HEK293 (cell line): ENCODE results near the gene MARCHF3.

Experiments
- GLIS2 ChIP-seq: fragments of 450-650 bp; formaldehyde crosslinking; IDR thresholded peaks from 2 replicates; pipeline ENCODE4 v1.5.1; 2016; ENCODE audit warnings: missing biosample characterization, missing genetic modification characterization
- HOXA7 ChIP-seq: sonication (generic); formaldehyde crosslinking; IDR thresholded peaks from 2 replicates; pipeline ENCODE4 v1.8.1; 2022; ENCODE audit warnings: missing genetic modification reagents, borderline replicate concordance
- KLF7 ChIP-seq: fragments of 450-650 bp; formaldehyde crosslinking; IDR thresholded peaks from 2 replicates; pipeline ENCODE4 v1.5.1; 2016; ENCODE audit warnings: missing biosample characterization, missing genetic modification characterization, borderline replicate concordance
- KLF9 ChIP-seq: fragments of 450-650 bp; formaldehyde crosslinking; IDR thresholded peaks from 2 replicates; pipeline ENCODE4 v1.5.1; 2016; ENCODE audit warnings: missing biosample characterization, missing genetic modification characterization, low read depth
- OSR2 ChIP-seq: fragments of 450-650 bp; formaldehyde crosslinking; IDR thresholded peaks from 2 replicates; pipeline ENCODE4 v1.5.1; 2016; ENCODE audit warnings: missing biosample characterization, missing genetic modification characterization
- TRIM28 ChIP-seq: IDR thresholded peaks from 2 replicates; pipeline ENCODE4 v1.6.1; 2011; ENCODE audit warnings: low read length, control low read depth, borderline replicate concordance
- YY2 ChIP-seq: fragments of 450-650 bp; formaldehyde crosslinking; IDR thresholded peaks from 2 replicates; pipeline ENCODE4 v1.5.1; 2016; ENCODE audit warnings: missing biosample characterization, missing genetic modification characterization
- ZBTB1 ChIP-seq: fragments of 450-650 bp; formaldehyde crosslinking; IDR thresholded peaks from 2 replicates; pipeline ENCODE4 v1.5.1; 2016; ENCODE audit warnings: missing biosample characterization, missing genetic modification characterization
- ZBTB17 ChIP-seq: fragments of 450-650 bp; formaldehyde crosslinking; IDR thresholded peaks from 2 replicates; pipeline ENCODE4 v1.5.1; 2016; ENCODE audit warnings: missing biosample characterization, missing genetic modification characterization
- ZEB2 ChIP-seq: fragments of 450-650 bp; formaldehyde crosslinking; IDR thresholded peaks from 2 replicates; pipeline ENCODE4 v1.5.1; 2016; ENCODE audit warnings: missing biosample characterization, missing genetic modification characterization
- ZFP41 ChIP-seq: fragments of 450-650 bp; formaldehyde crosslinking; IDR thresholded peaks from 2 replicates; pipeline ENCODE4 v1.5.1; 2016; ENCODE audit warnings: missing biosample characterization, missing genetic modification characterization, borderline replicate concordance
- ZNF133 ChIP-seq: fragments of 450-650 bp; formaldehyde crosslinking; IDR thresholded peaks from 2 replicates; pipeline ENCODE4 v1.5.1; 2016; ENCODE audit warnings: missing biosample characterization, missing genetic modification characterization
- ZNF223 ChIP-seq: fragments of 450-650 bp; formaldehyde crosslinking; IDR thresholded peaks from 2 replicates; pipeline ENCODE4 v1.5.1; 2016; ENCODE audit warnings: missing biosample characterization, missing genetic modification characterization
- ZNF24 ChIP-seq: fragments of 450-650 bp; formaldehyde crosslinking; IDR thresholded peaks from 2 replicates; pipeline ENCODE4 v1.5.1; 2016; ENCODE audit warnings: missing biosample characterization, missing genetic modification characterization
- ZNF248 ChIP-seq: fragments of 450-650 bp; formaldehyde crosslinking; IDR thresholded peaks from 2 replicates; pipeline ENCODE4 v1.5.1; 2017; ENCODE audit warnings: missing biosample characterization, missing genetic modification characterization
- ZNF292 ChIP-seq: fragments of 450-650 bp; formaldehyde crosslinking; IDR thresholded peaks from 2 replicates; pipeline ENCODE4 v1.5.1; 2016; ENCODE audit warnings: low read depth, missing biosample characterization, missing genetic modification characterization, borderline replicate concordance
- ZNF391 ChIP-seq: fragments of 450-650 bp; formaldehyde crosslinking; IDR thresholded peaks from 2 replicates; pipeline ENCODE4 v1.5.1; 2016; ENCODE audit warnings: low read depth, missing biosample characterization, missing genetic modification characterization, borderline replicate concordance
- ZNF501 ChIP-seq: fragments of 450-650 bp; formaldehyde crosslinking; IDR thresholded peaks from 2 replicates; pipeline ENCODE4 v1.5.1; 2016; ENCODE audit warnings: missing biosample characterization, missing genetic modification characterization
- ZNF544 ChIP-seq: fragments of 450-650 bp; formaldehyde crosslinking; IDR thresholded peaks from 2 replicates; pipeline ENCODE4 v1.5.0; 2017; ENCODE audit warnings: missing biosample characterization, missing genetic modification characterization
- ZNF549 ChIP-seq: fragments of 450-650 bp; IDR thresholded peaks from 2 replicates; pipeline ENCODE4 v1.5.1; 2018; ENCODE audit warnings: missing biosample characterization, missing genetic modification characterization, mild to moderate bottlenecking, inconsistent platforms, moderate library complexity
- ZNF560 ChIP-seq: fragments of 450-650 bp; formaldehyde crosslinking; IDR thresholded peaks from 2 replicates; pipeline ENCODE4 v1.5.1; 2017; ENCODE audit warnings: missing biosample characterization, missing genetic modification characterization, borderline replicate concordance
- ZNF623 ChIP-seq: fragments of 450-650 bp; formaldehyde crosslinking; IDR thresholded peaks from 2 replicates; pipeline ENCODE4 v1.5.1; 2016; ENCODE audit warnings: missing biosample characterization, missing genetic modification characterization
- ZNF639 ChIP-seq: fragments of 450-650 bp; formaldehyde crosslinking; IDR thresholded peaks from 2 replicates; pipeline ENCODE4 v1.5.1; 2016; ENCODE audit warnings: missing biosample characterization, missing genetic modification characterization
- ZNF664 ChIP-seq: fragments of 450-650 bp; formaldehyde crosslinking; IDR thresholded peaks from 2 replicates; pipeline ENCODE4 v1.5.1; 2016; ENCODE audit warnings: missing biosample characterization, missing genetic modification characterization
- ZNF747 ChIP-seq: fragments of 450-650 bp; formaldehyde crosslinking; IDR thresholded peaks from 2 replicates; pipeline ENCODE4 v1.5.1; 2016; ENCODE audit warnings: missing biosample characterization, missing genetic modification characterization
- ZNF76 ChIP-seq: fragments of 450-650 bp; formaldehyde crosslinking; IDR thresholded peaks from 2 replicates; pipeline ENCODE4; 2016; ENCODE audit warnings: low read depth, missing biosample characterization, missing genetic modification characterization, borderline replicate concordance
- ZSCAN16 ChIP-seq: fragments of 450-650 bp; formaldehyde crosslinking; IDR thresholded peaks from 2 replicates; pipeline ENCODE4 v1.5.1; 2016; ENCODE audit warnings: missing biosample characterization, missing genetic modification characterization
- TF ChIP-seq, protein P1 (sequence below): fragments of 450-650 bp; IDR thresholded peaks from 2 replicates; pipeline ENCODE4 v1.5.1; 2018; ENCODE audit warnings: missing biosample characterization, mild to moderate bottlenecking, missing genetic modification characterization
- TF ChIP-seq, protein P2 (sequence below): fragments of 450-650 bp; formaldehyde crosslinking; IDR thresholded peaks from 2 replicates; pipeline ENCODE4 v1.5.1; 2017; ENCODE audit warnings: missing biosample characterization, missing genetic modification characterization
- TF ChIP-seq, protein P3 (sequence below): fragments of 450-650 bp; formaldehyde crosslinking; IDR thresholded peaks from 2 replicates; pipeline ENCODE4 v1.5.1; 2016; ENCODE audit warnings: missing biosample characterization, missing genetic modification characterization, borderline replicate concordance

Gene MARCHF3

GRCh38 chr5:127040796-127041520 lies 10.6 kb upstream of the MARCHF3 start (continued):
- TF ChIP-seq ZSCAN16 (tag by site-specific recombination) (no peak), ZNF549 (no peak), OSR2 (tag by site-specific recombination) (peak; percentile 52; the same call in 1 of the 2 replicates), ZNF292 (tag by site-specific recombination) (no peak), GLIS2 (tag by site-specific recombination) (no peak), ZNF248 (no peak), ZNF560 (tag by site-specific recombination) (no peak), ZNF639 (tag by site-specific recombination) (no peak), ZFP41 (tag by site-specific recombination) (no peak), ZNF747 (tag by site-specific recombination) (no peak), ZNF133 (no peak), ZBTB17 (no peak; the same call in 1 of the 2 replicates), KLF9 (no peak), ZNF223 (no peak), ZNF501 (tag by site-specific recombination) (no peak), TRIM28 (no peak), ZNF76 (tag by site-specific recombination) (no peak), ZBTB1 (tag by site-specific recombination) (no peak), HOXA7 (CRISPR knock-in tag) (no peak), YY2 (tag by site-specific recombination) (no peak), ZEB2 (tag by site-specific recombination) (no peak), ZNF24 (tag by site-specific recombination) (no peak), KLF7 (tag by site-specific recombination) (peak; percentile 86), ZNF544 (no peak), ZNF664 (tag by site-specific recombination) (no peak), ZNF623 (tag by site-specific recombination) (no peak), ZNF391 (no peak)
- TF ChIP-seq, protein P1, sequence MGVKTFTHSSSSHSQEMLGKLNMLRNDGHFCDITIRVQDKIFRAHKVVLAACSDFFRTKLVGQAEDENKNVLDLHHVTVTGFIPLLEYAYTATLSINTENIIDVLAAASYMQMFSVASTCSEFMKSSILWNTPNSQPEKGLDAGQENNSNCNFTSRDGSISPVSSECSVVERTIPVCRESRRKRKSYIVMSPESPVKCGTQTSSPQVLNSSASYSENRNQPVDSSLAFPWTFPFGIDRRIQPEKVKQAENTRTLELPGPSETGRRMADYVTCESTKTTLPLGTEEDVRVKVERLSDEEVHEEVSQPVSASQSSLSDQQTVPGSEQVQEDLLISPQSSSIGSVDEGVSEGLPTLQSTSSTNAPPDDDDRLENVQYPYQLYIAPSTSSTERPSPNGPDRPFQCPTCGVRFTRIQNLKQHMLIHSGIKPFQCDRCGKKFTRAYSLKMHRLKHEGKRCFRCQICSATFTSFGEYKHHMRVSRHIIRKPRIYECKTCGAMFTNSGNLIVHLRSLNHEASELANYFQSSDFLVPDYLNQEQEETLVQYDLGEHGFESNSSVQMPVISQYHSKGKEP (tag by site-specific recombination), result peak; percentile 66; the same call in 1 of the 2 replicates
- TF ChIP-seq, protein P2, sequence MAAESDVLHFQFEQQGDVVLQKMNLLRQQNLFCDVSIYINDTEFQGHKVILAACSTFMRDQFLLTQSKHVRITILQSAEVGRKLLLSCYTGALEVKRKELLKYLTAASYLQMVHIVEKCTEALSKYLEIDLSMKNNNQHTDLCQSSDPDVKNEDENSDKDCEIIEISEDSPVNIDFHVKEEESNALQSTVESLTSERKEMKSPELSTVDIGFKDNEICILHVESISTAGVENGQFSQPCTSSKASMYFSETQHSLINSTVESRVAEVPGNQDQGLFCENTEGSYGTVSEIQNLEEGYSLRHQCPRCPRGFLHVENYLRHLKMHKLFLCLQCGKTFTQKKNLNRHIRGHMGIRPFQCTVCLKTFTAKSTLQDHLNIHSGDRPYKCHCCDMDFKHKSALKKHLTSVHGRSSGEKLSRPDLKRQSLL (tag by site-specific recombination), result no peak
- TF ChIP-seq, protein P3, sequence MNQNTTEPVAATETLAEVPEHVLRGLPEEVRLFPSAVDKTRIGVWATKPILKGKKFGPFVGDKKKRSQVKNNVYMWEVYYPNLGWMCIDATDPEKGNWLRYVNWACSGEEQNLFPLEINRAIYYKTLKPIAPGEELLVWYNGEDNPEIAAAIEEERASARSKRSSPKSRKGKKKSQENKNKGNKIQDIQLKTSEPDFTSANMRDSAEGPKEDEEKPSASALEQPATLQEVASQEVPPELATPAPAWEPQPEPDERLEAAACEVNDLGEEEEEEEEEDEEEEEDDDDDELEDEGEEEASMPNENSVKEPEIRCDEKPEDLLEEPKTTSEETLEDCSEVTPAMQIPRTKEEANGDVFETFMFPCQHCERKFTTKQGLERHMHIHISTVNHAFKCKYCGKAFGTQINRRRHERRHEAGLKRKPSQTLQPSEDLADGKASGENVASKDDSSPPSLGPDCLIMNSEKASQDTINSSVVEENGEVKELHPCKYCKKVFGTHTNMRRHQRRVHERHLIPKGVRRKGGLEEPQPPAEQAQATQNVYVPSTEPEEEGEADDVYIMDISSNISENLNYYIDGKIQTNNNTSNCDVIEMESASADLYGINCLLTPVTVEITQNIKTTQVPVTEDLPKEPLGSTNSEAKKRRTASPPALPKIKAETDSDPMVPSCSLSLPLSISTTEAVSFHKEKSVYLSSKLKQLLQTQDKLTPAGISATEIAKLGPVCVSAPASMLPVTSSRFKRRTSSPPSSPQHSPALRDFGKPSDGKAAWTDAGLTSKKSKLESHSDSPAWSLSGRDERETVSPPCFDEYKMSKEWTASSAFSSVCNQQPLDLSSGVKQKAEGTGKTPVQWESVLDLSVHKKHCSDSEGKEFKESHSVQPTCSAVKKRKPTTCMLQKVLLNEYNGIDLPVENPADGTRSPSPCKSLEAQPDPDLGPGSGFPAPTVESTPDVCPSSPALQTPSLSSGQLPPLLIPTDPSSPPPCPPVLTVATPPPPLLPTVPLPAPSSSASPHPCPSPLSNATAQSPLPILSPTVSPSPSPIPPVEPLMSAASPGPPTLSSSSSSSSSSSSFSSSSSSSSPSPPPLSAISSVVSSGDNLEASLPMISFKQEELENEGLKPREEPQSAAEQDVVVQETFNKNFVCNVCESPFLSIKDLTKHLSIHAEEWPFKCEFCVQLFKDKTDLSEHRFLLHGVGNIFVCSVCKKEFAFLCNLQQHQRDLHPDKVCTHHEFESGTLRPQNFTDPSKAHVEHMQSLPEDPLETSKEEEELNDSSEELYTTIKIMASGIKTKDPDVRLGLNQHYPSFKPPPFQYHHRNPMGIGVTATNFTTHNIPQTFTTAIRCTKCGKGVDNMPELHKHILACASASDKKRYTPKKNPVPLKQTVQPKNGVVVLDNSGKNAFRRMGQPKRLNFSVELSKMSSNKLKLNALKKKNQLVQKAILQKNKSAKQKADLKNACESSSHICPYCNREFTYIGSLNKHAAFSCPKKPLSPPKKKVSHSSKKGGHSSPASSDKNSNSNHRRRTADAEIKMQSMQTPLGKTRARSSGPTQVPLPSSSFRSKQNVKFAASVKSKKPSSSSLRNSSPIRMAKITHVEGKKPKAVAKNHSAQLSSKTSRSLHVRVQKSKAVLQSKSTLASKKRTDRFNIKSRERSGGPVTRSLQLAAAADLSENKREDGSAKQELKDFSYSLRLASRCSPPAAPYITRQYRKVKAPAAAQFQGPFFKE (tag by site-specific recombination), result no peak
